GM19455 (cell line): Measurements from ENCODE around the gene CCDC148.
"Not testable (repeated sequence)": the region's sequence is repeated elsewhere in the genome, so short reads cannot be mapped to it uniquely, and the experiment has no call there.

Experiments
- ATAC-seq: cut with Tn5 transposase; IDR thresholded peaks from one replicate; pipeline ENCODE4 v1.9.1; 2021; ENCODE audit not compliant: unreplicated experiment

CCDC148 gene

GRCh38 chr2:158378926-158379325, 77.6 kb downstream of the CCDC148 start:
- ATAC-seq = no peak

GRCh38 chr2:158366342-158366741, 90.2 kb downstream of the CCDC148 start:
- no peak for ATAC-seq

GRCh38 chr2:158359846-158360245, 96.7 kb downstream of the CCDC148 start:
- ATAC-seq = no peak

GRCh38 chr2:158357699-158358098, 98.9 kb downstream of the CCDC148 start:
- ATAC-seq = no peak

GRCh38 chr2:158357122-158357521, 99.4 kb downstream of the CCDC148 start:
- ATAC-seq = no peak

GRCh38 chr2:158351466-158351816, 105.1 kb downstream of the CCDC148 start:
- ATAC-seq = not testable (repeated sequence)

GRCh38 chr2:158350751-158351465, 105.6 kb downstream of the CCDC148 start:
- not testable (repeated sequence) for ATAC-seq

- no peak for ATAC-seq
Observed at GRCh38 chr2:158346032-158346431, 110.5 kb downstream of the CCDC148 start.

- ATAC-seq = no peak
Observed at GRCh38 chr2:158339513-158339912, 117.0 kb downstream of the CCDC148 start.

- no peak for ATAC-seq
Observed at GRCh38 chr2:158337018-158337417, 119.5 kb downstream of the CCDC148 start.

GRCh38 chr2:158331799-158332198, 124.8 kb downstream of the CCDC148 start:
- ATAC-seq = not testable (repeated sequence)

GRCh38 chr2:158325782-158326340, 130.7 kb downstream of the CCDC148 start:
- ATAC-seq = no peak

GRCh38 chr2:158325031-158325781, 131.3 kb downstream of the CCDC148 start:
- ATAC-seq = no peak

- no peak for ATAC-seq
Observed at GRCh38 chr2:158323381-158323780, 133.2 kb downstream of the CCDC148 start.

GRCh38 chr2:158321264-158321663, 135.3 kb downstream of the CCDC148 start:
- no peak for ATAC-seq

- ATAC-seq = no peak
Observed at GRCh38 chr2:158319269-158319668, 137.3 kb downstream of the CCDC148 start.

- ATAC-seq = peak; percentile 48
Observed at GRCh38 chr2:158317642-158318041, 138.9 kb downstream of the CCDC148 start.

GRCh38 chr2:158315803-158316414, 140.6 kb downstream of the CCDC148 start:
- no peak for ATAC-seq

- no peak for ATAC-seq
Observed at GRCh38 chr2:158315000-158315399, 141.6 kb downstream of the CCDC148 start.

- ATAC-seq = no peak
Observed at GRCh38 chr2:158313734-158314133, 142.8 kb downstream of the CCDC148 start.

GRCh38 chr2:158312981-158313380, 143.6 kb downstream of the CCDC148 start:
- ATAC-seq = no peak

GRCh38 chr2:158310407-158310806, 146.1 kb downstream of the CCDC148 start:
- not testable (repeated sequence) for ATAC-seq
